ENCODE results near the gene SLC37A2. TPM values are rescaled to one million over a fixed set of nuclear protein-coding genes. Genes with fewer than 3 reads are reported as not detected.

Gene SLC37A2
- total RNA-seq, 1 experiment from 2014 or later, result 0.23 TPM

DNA sequence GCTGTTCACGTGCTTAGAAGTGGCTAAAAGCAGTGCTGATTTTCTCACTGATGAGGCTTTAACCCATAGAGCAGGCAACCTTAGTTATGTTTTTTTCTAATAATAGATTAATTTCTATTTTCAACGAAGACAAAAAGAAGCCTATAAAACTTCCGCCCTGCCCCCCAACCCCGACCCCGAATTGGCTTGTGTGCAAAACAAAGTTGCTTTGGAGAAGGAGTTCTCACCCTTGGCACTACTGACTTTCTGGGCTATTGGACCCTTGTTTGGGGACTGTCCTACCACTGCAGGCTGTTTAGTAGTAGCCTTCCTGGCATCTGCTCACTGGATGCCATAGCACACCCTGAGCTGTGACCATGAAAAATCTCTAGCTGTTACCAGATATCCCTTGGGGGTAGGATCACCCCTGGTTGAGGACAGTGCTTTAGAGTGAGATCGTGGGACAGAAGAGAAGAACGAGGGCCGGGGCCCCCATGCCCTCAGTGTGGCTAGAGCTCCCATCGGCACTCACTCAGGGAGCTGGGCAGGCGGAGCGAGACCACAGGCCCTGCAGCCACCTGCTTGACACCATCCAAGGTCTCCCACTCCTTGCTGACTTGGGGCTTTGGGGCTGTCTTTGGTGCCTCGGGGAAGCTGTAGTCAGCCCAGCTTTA is 16.9 kb downstream of the SLC37A2 start:
- in situ Hi-C loops (cut with HindIII; ENCODE audit: low pct_unique_long_range_greater_than_20kb, low sequenced_read_pairs) (no loop called here), intact Hi-C loops (cut with micrococcal nuclease; ENCODE audit: unreplicated experiment) (no loop called here)
- no TSS peak for BruUV-seq (replicated peaks)
- Histone ChIP-seq H3K27me3 (ENCODE audit: control insufficient read depth, insufficient read depth, low read length) (no peaks in the 10 kb centered on the region), H3K27ac (ENCODE audit: low read length) (no peak overlapping the region), H3K36me3 (ENCODE audit: control insufficient read depth, insufficient read depth, low read length) (no peaks in the 10 kb centered on the region), H3K4me3 (ENCODE audit: low read depth in 2 of 2, low read length in 2 of 2) (no peak overlapping the region), H3K9me3 (ENCODE audit: control insufficient read depth, insufficient read depth, low read depth, low read length) (no peaks in the 10 kb centered on the region), H3K4me1 (ENCODE audit: control insufficient read depth, insufficient read depth, low read length) (no peaks in the 10 kb centered on the region)
- ATAC-seq (no peak), DNase-seq (ENCODE audit: low read depth, low spot score) (no peak)
- CTCF ChIA-PET, result no interaction called here
- TF ChIP-seq REST (IDR thresholded peaks at IDR 0.05; ENCODE audit: insufficient read depth in 1 of 2, low read depth in 2 of 2, low read length in 1 of 2) (no peak), TCF7L2 (IDR thresholded peaks at IDR 0.05; ENCODE audit: low read depth, low read length) (no peak), SIN3A (IDR thresholded peaks at IDR 0.05; ENCODE audit: borderline replicate concordance, insufficient read depth, low read depth, low read length) (no peak), POLR2AphosphoS5 (IDR thresholded peaks at IDR 0.05; ENCODE audit: low read depth, low read length) (no peak)
- TF ChIP-seq, protein P1, sequence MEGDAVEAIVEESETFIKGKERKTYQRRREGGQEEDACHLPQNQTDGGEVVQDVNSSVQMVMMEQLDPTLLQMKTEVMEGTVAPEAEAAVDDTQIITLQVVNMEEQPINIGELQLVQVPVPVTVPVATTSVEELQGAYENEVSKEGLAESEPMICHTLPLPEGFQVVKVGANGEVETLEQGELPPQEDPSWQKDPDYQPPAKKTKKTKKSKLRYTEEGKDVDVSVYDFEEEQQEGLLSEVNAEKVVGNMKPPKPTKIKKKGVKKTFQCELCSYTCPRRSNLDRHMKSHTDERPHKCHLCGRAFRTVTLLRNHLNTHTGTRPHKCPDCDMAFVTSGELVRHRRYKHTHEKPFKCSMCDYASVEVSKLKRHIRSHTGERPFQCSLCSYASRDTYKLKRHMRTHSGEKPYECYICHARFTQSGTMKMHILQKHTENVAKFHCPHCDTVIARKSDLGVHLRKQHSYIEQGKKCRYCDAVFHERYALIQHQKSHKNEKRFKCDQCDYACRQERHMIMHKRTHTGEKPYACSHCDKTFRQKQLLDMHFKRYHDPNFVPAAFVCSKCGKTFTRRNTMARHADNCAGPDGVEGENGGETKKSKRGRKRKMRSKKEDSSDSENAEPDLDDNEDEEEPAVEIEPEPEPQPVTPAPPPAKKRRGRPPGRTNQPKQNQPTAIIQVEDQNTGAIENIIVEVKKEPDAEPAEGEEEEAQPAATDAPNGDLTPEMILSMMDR (IDR thresholded peaks at IDR 0.05), result no peak
- POLR2A ChIA-PET, result no interaction called here

GRCh38 chr11:125080531-125080911 is 17.4 kb downstream of the SLC37A2 start:
- intact Hi-C loops (cut with micrococcal nuclease; ENCODE audit: unreplicated experiment), result no loop called here

More at GRCh38 chr11:125080531-125080911, 17.4 kb downstream of the SLC37A2 start:
- ChIA-PET POLR2A (no interaction called here), CTCF (no interaction called here)
- DNase-seq (ENCODE audit: low read depth, low spot score) (no peak), ATAC-seq (no peak)
- Histone ChIP-seq H3K9me3 (ENCODE audit: control insufficient read depth, insufficient read depth, low read depth, low read length) (no peaks in the 10 kb centered on the region), H3K4me1 (ENCODE audit: control insufficient read depth, insufficient read depth, low read length) (no peaks in the 10 kb centered on the region), H3K27me3 (ENCODE audit: control insufficient read depth, insufficient read depth, low read length) (no peaks in the 10 kb centered on the region), H3K4me3 (ENCODE audit: low read depth in 2 of 2, low read length in 2 of 2) (no peak overlapping the region), H3K27ac (ENCODE audit: low read length) (no peak overlapping the region), H3K36me3 (ENCODE audit: control insufficient read depth, insufficient read depth, low read length) (no peaks in the 10 kb centered on the region)
- in situ Hi-C loops (cut with HindIII; ENCODE audit: low pct_unique_long_range_greater_than_20kb, low sequenced_read_pairs), result no loop called here
- no TSS peak for BruUV-seq (replicated peaks)
- TF ChIP-seq POLR2AphosphoS5 (IDR thresholded peaks at IDR 0.05; ENCODE audit: low read depth, low read length) (no peak), TCF7L2 (IDR thresholded peaks at IDR 0.05; ENCODE audit: low read depth, low read length) (no peak), REST (IDR thresholded peaks at IDR 0.05; ENCODE audit: insufficient read depth in 1 of 2, low read depth in 2 of 2, low read length in 1 of 2) (no peak)

All from Panc1 (cell line).